HG03521 (cell line): ENCODE measurements around the gene NELFA.

Experiments
- ATAC-seq: cut with Tn5 transposase; IDR thresholded peaks from one replicate; pipeline ENCODE4 v1.9.1; 2021; ENCODE audit warnings: mild to moderate bottlenecking, moderate library complexity; ENCODE audit not compliant: unreplicated experiment

Gene NELFA

GRCh38 chr4:2008921-2009650 is at the start of gene NELFA:
Gene NELFA (minus strand): TSS chr4:2008974. CDS start chr4:2008959, 15 bp downstream.
- ATAC-seq = peak; percentile 82

GRCh38 chr4:2057382-2058065 is 48.8 kb upstream of the NELFA start:
- no peak for ATAC-seq

- no peak for ATAC-seq
These were observed 45.4 kb upstream of the NELFA start for GRCh38 chr4:2054217-2054616.

- no peak for ATAC-seq
These were observed 42.3 kb upstream of the NELFA start for GRCh38 chr4:2051086-2051485.

GRCh38 chr4:2049811-2050210 is 41.0 kb upstream of the NELFA start:
- ATAC-seq = no peak

- ATAC-seq = no peak
These were observed 40.6 kb upstream of the NELFA start for GRCh38 chr4:2049381-2049780.

GRCh38 chr4:2048831-2049230 is 40.1 kb upstream of the NELFA start:
- no peak for ATAC-seq

- ATAC-seq = no peak
These were observed 39.2 kb upstream of the NELFA start for GRCh38 chr4:2047781-2048581.

- ATAC-seq = no peak
These were observed 38.4 kb upstream of the NELFA start for GRCh38 chr4:2047031-2047660.

- ATAC-seq = no peak
These were observed 37.5 kb upstream of the NELFA start for GRCh38 chr4:2046031-2046961.

GRCh38 chr4:2045518-2045951 is 36.8 kb upstream of the NELFA start:
- no peak for ATAC-seq

GRCh38 chr4:2044542-2045517 is 36.1 kb upstream of the NELFA start:
- no peak for ATAC-seq

GRCh38 chr4:2044119-2044485 is 35.3 kb upstream of the NELFA start:
- no peak for ATAC-seq

- ATAC-seq = no peak
These were observed 34.8 kb upstream of the NELFA start for GRCh38 chr4:2043396-2044118.

GRCh38 chr4:2042947-2043395 is 34.2 kb upstream of the NELFA start:
- ATAC-seq = no peak

- peak; percentile 26 for ATAC-seq
These were observed 33.6 kb upstream of the NELFA start for GRCh38 chr4:2042204-2042946.
